IPS DF 6.9 (cell line): ENCODE data around the gene LDLRAD3.
A peak's percentile ranks its signal among the peaks of the same experiment; 100 is the strongest.

Experiments
- DNase-seq: peaks from one replicate; pipeline ENCODE4 v3.0.0-alpha.2; 2013; ENCODE audit warnings: low read depth, low spot score
- H3K27ac ChIP-seq: one replicate; pipeline ENCODE4 v1.5.1; 2013; ENCODE audit warnings: low read length, control low read depth
- H3K27me3 ChIP-seq: 2 replicates; pipeline ENCODE4 v1.6.1; 2013; ENCODE audit warnings: mild to moderate bottlenecking, low read length; ENCODE audit not compliant: control insufficient read depth, insufficient read depth
- H3K36me3 ChIP-seq: 2 replicates; pipeline ENCODE4 v1.6.1; 2013; ENCODE audit warnings: low read length; ENCODE audit not compliant: control insufficient read depth, insufficient read depth
- H3K4me1 ChIP-seq: 2 replicates; pipeline ENCODE4 v1.6.1; 2013; ENCODE audit warnings: low read length; ENCODE audit not compliant: control insufficient read depth, insufficient read depth
- H3K4me3 ChIP-seq: 2 replicates; pipeline ENCODE4 v1.5.1; 2013; ENCODE audit warnings: mild to moderate bottlenecking, low read length
- H3K9me3 ChIP-seq: 2 replicates; pipeline ENCODE4 v1.6.1; 2013; ENCODE audit warnings: low read length, inconsistent platforms; ENCODE audit not compliant: control insufficient read depth, insufficient read depth
- WGBS: extraction: QIAGEN DNeasy Blood & Tissue Kit; methylation state at CpG from one replicate; pipeline ENCODE4 v1.1.7; 2013; ENCODE audit warnings: mixed read lengths, missing lambda C conversion rate; ENCODE audit not compliant: insufficient read length, insufficient coverage; 5-methylcytosine and 5-hydroxymethylcytosine counted together

The LDLRAD3 gene

DNA sequence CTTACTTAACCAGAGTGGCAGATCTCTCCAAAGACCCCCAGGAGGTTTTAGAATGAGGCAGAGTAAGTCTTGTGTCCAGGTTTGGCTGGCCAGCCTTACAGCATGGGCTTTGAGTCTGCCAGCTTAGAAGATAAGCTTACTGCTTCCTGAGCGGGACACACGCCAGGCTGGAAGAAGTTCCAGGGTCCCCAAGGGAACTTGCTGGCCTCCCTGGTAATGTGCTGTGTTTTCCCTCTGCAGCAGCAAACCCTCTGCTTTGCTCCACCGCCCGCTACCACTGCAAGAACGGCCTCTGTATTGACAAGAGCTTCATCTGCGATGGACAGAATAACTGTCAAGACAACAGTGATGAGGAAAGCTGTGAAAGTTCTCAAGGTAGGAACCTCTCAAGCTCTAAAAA lies 154.2 kb downstream of the LDLRAD3 start:
- peaks cover 2% of the 10 kb centered on the region; the same call in 1 of the 2 replicates for H3K9me3 ChIP-seq
- WGBS: no CpG with 5 or more reads among the region's 6 CpGs
- H3K4me3 ChIP-seq: no peak overlapping the region
- H3K4me1 ChIP-seq: no peaks in the 10 kb centered on the region
- no peaks in the 10 kb centered on the region; the same call in 1 of the 2 replicates for H3K36me3 ChIP-seq
- no peak for DNase-seq
- H3K27me3 ChIP-seq: no peaks in the 10 kb centered on the region
- no peak overlapping the region for H3K27ac ChIP-seq

DNA sequence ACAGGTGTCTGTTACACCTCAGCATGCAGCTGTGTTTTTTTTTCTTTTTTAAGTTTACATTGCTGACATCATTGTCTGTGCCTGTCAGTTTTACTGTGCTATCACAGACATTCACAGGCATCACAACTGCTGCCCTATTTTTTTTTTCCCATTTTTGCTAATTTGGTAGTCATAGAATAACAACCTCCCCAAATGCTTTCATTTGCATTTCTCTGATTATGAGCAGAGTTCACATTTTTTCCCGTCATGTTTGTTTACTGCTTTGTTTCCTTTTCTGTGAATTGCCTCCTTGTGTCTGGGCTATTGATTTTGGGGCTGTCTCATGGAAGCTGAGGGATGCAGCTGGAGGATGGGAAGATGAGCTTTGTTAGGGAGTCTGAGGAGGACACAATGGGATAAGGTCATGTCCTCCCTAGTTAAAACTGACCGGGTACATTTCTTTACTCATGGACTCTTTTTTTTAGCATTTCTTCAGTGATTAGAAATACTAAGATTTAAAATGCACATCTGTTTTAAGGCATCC lies 155.1 kb downstream of the LDLRAD3 start:
- Histone ChIP-seq H3K9me3 (no peaks in the 10 kb centered on the region), H3K4me1 (no peaks in the 10 kb centered on the region), H3K27ac (no peak overlapping the region), H3K27me3 (no peaks in the 10 kb centered on the region), H3K36me3 (no peaks in the 10 kb centered on the region; the same call in 1 of the 2 replicates), H3K4me3 (no peak overlapping the region)
- WGBS: no CpG with 5 or more reads among the region's 2 CpGs
- no peak for DNase-seq

DNA sequence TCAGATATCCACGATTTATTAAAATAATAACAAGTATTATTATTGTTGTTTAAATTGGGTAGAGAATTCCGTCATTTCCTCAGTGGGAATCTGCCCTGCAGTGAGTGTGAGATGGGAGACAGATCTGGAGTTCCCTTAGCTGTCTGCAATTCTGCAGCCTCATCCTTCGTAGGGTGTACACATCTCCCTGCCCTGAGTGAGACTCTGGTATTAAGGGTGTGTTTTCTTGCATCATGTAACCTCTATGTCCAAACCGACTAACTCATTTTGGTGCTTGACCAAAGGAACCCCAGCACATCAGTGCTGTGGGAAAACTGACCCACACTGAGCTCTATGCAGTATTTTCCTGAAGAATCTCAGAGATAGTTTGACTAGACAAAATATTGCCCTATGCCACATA lies 157.6 kb downstream of the LDLRAD3 start:
- H3K4me1 ChIP-seq: peaks cover 8% of the 10 kb centered on the region
- no CpG with 5 or more reads among the region's 4 CpGs for WGBS
- no peak for DNase-seq

DNA sequence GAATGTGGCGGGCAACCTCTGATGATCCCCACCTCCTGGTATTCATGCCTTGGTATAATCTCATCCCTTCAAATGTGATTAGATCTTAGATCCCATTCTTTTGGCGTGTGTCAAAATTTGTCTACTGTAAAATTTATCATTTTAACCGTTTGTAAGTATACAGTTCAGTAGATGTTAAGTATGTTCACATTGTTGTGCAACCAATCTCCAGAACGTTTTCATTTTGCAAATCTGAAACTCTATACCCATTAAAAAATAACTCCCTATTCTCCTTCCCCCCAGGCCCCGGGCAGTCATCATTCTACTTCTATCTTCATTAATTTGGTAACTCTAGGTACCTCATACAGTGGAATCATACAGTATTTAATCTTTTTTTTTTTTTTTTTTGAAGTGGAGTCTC lies 159.0 kb downstream of the LDLRAD3 start:
- H3K27me3 ChIP-seq: no peaks in the 10 kb centered on the region
- WGBS: no CpG with 5 or more reads among the region's 5 CpGs
- H3K4me3 ChIP-seq: no peak overlapping the region
- H3K4me1 ChIP-seq: peaks cover 8% of the 10 kb centered on the region
- H3K36me3 ChIP-seq: no peaks in the 10 kb centered on the region; the same call in 1 of the 2 replicates
- no peak for DNase-seq
- H3K9me3 ChIP-seq: no peaks in the 10 kb centered on the region
- H3K27ac ChIP-seq: no peak overlapping the region

More for the DNA sequence above, 157.6 kb downstream of the LDLRAD3 start:
- no peaks in the 10 kb centered on the region; the same call in 1 of the 2 replicates for H3K36me3 ChIP-seq
- no peaks in the 10 kb centered on the region for H3K9me3 ChIP-seq
- no peak overlapping the region for H3K27ac ChIP-seq
- H3K27me3 ChIP-seq: no peaks in the 10 kb centered on the region
- H3K4me3 ChIP-seq: no peak overlapping the region

DNA sequence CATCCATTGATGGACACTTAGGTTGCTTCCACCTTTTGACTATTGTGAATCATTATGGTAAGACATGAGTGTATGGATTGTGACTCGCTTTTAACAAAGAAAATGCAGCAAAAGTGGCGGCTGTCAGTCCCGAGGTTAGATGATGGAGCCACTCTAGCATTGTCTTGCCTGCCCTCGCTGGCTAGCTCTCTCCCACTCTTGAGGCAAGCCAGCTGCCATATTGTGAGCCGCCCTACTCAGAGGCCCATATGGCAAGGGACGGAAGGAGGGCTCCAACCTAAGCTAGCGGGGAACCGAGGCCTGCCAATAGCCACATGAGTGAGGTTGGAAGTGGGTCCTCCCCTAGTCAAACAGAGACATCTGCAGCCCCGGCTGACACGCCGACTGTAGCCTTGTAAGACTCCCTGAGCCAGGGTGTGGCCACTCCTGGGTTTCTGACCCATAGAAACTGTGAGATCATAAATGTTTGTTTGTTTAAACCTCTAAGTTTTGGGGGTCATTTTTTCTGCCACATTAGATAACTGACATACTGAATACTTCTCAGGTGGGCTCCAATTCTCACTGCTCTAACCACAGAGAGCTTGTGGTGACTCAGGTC lies 160.2 kb downstream of the LDLRAD3 start:
- DNase-seq: no peak
- Histone ChIP-seq H3K36me3 (no peaks in the 10 kb centered on the region), H3K27me3 (no peaks in the 10 kb centered on the region), H3K4me1 (peaks cover 8% of the 10 kb centered on the region), H3K9me3 (no peaks in the 10 kb centered on the region), H3K4me3 (no peak overlapping the region), H3K27ac (no peak overlapping the region)
- WGBS: no CpG with 5 or more reads among the region's 11 CpGs

DNA sequence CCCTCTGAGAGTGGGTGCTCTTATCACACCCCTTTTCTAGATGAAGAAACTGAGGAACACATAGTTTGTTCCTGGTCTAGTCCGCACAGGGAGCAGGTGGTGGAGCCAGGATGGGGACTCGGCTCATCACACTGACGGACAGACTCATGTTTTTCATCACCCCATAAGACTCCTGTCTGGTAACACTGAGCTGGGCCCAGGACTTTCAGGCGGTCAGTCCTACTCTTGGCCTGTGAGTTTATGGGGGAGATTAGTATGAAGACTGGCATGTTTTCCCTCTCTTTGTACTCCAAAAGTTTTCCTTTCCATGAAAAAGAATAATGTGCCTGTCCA lies 160.8 kb downstream of the LDLRAD3 start:
- WGBS: no CpG with 5 or more reads among the region's 4 CpGs

DNA sequence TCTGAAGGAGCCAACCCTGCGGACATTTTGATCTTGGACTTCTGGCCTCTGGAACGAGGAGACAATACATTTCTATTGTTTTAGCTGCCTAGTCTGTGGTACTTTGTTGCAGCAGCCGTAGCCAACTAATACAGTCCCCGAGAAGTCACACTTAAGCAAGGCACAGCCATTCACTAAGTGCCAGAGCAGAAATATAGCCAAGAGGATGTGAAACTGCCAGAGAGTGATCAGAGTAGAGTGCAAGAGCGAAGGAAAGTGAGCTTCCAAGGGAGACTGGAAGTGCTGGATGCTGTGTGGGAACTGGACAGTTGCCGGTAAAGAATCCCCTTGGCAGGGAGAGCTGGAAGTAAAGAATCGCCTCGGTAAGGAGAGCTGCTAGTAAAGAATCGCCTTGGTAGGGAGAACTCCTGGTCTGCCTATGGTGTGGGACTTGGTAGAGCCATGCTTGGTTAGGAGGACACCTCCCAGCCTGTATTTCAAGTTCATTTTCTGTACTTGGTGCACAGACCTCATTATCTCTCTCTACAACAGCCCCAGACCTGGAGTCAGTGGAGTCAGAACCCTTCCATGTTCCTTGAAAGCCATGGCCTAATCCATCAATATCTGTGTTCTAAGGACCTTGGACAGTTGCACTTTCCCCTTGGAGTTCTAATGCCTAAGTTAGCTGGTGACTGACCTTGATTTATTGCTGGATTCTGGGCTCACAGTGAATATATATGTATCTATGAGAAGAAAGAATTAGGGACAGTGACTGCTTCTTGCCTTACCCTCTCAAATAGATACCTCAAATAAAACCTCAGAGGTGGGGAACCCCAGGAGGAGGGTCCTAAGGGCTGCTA lies 162.1 kb downstream of the LDLRAD3 start:
- WGBS: no CpG with 5 or more reads among the region's 9 CpGs
- no peaks in the 10 kb centered on the region for H3K27me3 ChIP-seq
- H3K36me3 ChIP-seq: no peaks in the 10 kb centered on the region
- H3K4me3 ChIP-seq: no peak overlapping the region
- no peak overlapping the region for H3K27ac ChIP-seq
- DNase-seq: no peak
- peaks cover 11% of the 10 kb centered on the region for H3K4me1 ChIP-seq
- H3K9me3 ChIP-seq: no peaks in the 10 kb centered on the region

More for the DNA sequence above, 160.8 kb downstream of the LDLRAD3 start:
- H3K4me3 ChIP-seq: no peak overlapping the region
- no peak for DNase-seq
- no peaks in the 10 kb centered on the region for H3K36me3 ChIP-seq
- H3K9me3 ChIP-seq: no peaks in the 10 kb centered on the region
- H3K27me3 ChIP-seq: no peaks in the 10 kb centered on the region
- H3K27ac ChIP-seq: no peak overlapping the region
- H3K4me1 ChIP-seq: peaks cover 8% of the 10 kb centered on the region

DNA sequence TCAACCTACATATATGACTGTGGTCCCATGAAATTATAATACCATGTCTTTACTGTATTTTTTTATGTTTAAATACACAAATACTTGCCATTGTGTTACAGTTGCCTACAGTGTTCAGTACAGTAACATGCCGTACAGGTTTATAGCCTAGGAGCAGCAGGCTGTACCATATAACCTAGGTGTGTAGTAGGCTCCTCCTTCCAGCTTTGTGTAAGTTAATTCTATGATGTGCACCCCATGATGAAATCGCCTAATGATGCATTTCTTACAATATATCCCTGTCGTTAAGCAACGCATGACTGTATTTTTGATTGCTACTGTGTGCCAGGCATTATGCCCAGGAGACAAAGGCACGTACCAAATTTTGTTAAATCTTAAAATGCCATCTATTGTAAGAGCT lies 163.7 kb downstream of the LDLRAD3 start:
- Histone ChIP-seq H3K9me3 (no peaks in the 10 kb centered on the region), H3K4me3 (no peak overlapping the region), H3K36me3 (no peaks in the 10 kb centered on the region), H3K27me3 (no peaks in the 10 kb centered on the region), H3K27ac (no peak overlapping the region), H3K4me1 (peaks cover 11% of the 10 kb centered on the region)
- no peak for DNase-seq
- no CpG with 5 or more reads among the region's 5 CpGs for WGBS

DNA sequence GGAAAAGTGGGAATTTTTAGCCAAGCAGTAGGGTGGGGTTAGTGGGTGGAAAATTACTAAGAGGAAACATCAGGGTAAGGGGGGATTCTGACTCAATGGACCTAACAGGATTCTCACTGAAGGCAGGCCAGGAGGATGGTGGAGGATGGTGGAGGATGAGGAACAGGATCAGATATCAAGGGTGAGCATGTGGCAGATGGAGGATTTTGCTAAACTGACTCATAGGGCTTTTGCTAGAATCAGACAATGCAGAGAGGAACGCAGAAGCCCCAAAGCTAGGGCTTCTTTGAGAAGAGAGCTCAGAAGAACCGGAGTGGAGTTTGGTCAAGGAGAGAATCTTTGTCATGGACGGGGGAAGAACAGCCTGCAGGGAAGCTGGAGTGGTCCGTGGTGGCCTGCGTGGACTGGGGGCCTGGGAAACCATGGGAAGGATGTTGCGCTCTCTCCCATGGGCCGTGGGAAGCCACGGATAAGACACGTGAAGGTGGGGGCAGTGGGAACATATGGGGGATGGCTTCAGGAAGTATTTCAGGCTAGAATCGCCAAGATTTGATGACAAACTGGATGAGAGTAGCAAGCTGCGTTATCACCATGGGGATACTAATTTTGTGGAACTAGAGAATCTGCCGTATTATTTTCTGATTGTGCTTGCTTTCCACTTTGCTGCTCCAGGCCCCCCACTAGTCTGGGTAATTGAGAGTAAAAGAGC lies 165.2 kb downstream of the LDLRAD3 start:
- Histone ChIP-seq H3K27ac (peak overlapping the region; percentile 96), H3K4me3 (no peak overlapping the region), H3K9me3 (no peaks in the 10 kb centered on the region), H3K27me3 (no peaks in the 10 kb centered on the region), H3K4me1 (peaks cover 11% of the 10 kb centered on the region), H3K36me3 (no peaks in the 10 kb centered on the region)
- DNase-seq: no peak
- no CpG with 5 or more reads among the region's 12 CpGs for WGBS

DNA sequence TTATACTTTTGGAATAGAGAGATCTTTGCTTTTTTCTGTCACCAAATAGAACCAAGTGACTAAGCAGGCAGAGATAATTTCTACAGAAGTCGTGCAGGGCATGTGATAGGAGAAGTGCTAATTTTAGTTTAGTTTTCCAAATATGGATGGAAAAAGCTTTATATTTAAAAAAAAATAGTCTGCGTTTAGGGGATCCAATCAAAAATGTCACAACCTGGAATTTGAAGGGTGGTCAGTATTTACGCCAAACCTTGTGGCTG lies 165.7 kb downstream of the LDLRAD3 start:
- Histone ChIP-seq H3K27me3 (no peaks in the 10 kb centered on the region), H3K27ac (peak overlapping the region; percentile 96)
- no CpG with 5 or more reads among the region's 3 CpGs for WGBS

More for the DNA sequence above, 165.7 kb downstream of the LDLRAD3 start:
- no peaks in the 10 kb centered on the region for H3K9me3 ChIP-seq
- no peak overlapping the region for H3K4me3 ChIP-seq
- H3K4me1 ChIP-seq: peaks cover 11% of the 10 kb centered on the region
- no peak for DNase-seq
- H3K36me3 ChIP-seq: no peaks in the 10 kb centered on the region
